Ammon's horn (tissue), 1 donor: ENCODE data around the gene LRRC27.
"Not testable (repeated sequence)": the region's sequence is repeated elsewhere in the genome, so short reads cannot be mapped to it uniquely, and the experiment has no call there.

Source experiments
- DNase-seq: peaks from one replicate; pipeline ENCODE4 v3.0.0-alpha.2; 2016; ENCODE audit warnings: low spot score

LRRC27 gene

DNA sequence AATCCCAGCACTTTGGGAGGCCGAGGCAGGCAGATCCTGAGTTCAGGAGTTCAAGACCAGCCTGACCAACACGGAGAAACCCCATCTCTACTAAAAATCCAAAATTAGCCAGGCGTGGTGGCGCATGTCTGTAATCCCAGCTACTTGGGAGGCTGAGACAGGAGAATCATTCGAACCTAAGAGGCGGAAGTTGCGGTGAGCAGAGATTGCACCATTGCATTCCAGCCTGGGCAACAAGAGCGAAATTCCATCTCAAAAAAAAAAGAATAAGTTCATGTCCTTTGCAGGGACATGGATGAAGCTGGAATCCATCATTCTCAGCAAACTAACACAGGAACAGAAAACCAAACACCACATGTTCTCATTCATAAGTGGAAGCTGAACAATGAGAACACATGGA, 17.1 kb upstream of the LRRC27 start:
- DNase-seq, result not testable (repeated sequence)

DNA sequence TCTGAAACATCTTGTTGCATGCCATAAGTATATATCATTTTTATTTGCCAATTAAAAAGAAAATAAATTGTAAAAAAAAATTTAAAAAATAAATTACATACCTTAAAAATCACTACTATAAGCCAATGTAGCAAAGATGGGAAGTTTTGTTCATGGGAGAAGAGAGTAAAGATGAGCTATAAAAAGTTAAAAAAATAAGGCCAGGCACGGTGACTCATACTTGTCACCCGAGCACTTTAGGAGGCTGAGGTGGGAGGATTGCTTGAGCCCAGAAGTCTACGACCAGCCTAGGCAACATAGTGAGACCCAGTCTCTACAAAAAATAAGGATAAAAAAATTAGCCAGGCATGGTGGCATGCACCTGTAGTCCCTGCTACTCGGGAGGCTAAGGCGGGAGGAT, 15.9 kb upstream of the LRRC27 start:
- DNase-seq, result no peak

DNA sequence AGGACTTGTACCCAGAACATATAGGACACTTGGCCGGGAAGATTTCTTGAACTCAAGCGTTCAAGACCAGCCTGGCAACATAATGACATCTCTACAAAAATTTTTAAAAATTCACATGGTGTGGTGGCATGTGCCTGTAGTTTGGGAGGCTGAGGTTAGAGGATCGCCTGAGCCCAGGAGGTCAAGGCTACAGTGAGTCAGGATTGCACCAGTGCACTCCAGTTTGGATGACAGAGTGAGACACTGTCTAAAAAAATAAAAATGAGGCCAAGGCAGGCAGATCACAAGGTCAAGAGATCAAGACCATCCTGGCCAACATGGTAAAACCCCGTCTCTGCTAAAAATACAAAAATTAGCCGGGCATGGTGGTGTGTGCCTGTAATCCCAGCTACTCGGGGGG, 14.5 kb upstream of the LRRC27 start:
- DNase-seq, result not testable (repeated sequence)

DNA sequence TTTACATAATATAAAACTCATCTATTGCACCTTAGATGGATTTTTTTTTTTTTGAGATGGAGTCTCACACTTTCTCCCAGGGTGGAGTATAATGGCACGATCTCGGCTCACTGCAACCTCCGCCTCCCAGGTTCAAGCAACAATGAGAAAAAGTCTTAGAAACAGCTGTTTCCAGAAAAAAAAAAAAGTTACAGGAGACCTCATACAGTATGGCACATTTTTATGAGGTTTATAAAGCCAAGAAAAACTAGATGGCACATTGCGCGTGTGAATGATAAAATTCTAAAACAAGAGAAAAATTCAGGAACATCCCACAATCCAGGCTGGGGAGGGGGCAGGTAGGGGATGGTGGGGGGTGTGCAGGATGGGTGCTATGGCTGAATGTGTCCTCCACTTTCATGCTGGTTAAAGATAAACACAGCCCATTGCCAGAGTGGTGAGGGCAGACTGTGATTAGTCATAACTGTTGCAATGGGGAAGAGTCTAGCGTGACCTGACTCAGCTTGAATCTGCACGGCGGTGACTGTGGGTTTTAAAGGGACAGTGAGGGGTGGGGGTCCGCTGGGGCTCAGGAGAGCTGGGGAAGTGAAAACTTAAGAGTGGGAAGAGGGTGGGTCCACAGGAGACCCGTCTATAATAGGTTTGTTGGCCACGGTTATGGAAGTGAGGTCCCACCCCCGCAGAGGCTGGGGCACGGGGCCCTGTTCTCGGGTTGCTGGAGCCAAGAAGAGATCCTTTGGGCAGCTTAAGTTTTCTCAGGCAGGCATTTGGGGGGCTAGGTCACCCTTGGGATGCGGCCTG, 11.9 kb upstream of the LRRC27 start:
- no peak for DNase-seq

DNA sequence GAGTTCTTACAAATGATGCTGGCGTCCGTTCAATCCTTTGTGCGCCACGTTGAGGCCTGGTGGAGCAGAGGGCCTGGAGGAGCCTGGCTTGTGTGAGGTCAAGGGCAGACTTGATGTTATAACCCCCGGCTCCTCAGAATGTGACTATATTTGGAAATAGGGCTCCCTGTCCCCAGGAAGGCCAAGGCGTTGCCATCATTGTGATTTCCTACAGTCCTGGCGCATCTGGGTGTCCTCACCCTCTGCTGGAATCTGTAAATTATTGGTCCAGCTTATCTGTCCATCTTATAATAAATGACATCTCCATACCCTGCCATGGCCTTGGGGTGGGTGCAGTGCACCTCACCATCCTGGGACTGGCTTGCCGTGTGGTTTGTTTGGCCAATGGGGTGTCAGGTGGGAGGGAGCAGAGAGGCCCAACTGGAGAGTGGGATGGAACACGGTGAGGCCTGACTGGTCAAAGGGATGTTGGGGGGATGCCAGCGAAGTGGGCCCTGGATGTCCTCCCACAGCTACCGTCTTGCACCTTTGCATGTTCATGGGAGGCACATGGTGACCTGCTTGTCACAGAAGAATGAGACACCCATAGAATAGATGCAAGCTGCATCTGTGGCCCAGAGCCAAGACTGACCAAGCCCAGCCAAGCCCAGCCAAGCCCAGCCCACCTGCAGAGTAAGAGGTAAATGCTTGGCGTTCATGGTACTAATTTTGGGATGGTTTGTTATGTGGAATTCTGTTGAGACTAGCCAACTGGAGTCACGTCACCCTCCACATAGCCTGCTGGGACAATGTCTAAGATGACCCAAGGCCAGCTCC, 11.1 kb upstream of the LRRC27 start:
- DNase-seq, result no peak

DNA sequence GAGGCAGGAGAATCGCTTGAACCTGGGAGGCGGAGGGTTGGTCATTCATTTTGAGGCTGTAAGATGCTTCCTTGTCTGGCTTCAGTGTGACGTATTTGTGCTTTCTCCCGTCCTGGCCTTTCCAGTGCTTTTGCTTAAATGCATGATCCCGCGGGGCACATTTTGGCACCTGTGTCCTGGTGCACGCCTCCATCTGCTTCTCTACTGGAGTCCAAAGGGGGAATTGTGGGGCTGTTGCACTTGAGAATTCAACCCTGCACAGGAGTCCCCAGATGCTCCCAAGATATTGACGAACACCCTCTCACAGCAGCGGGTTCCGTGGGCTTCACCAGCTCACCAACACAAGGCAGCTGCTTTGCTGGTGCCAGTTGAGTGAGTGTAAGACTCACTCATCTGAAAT, 10.3 kb upstream of the LRRC27 start:
- DNase-seq, result no peak

DNA sequence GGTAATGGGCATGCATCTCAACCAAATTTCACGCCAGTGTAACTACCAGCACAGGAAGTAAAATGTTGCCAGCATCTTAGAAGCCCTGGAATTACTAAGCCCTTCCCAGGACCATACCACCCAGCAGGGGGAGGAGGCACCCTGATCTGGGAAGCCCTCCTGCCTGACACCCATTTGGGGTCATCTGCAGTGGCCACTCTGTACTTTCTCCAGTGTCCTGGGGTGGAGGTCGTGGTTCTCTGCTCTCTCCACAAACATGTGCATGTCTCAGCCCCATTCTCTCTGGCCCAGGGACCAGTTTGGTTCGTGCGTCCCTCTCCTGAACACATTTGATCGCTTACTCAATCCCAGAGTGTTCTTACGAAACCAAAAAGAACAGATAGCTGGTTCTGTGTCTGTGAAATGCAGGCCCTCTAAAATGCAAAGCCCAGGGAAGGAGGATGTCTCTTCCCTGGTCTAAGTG, 9.4 kb upstream of the LRRC27 start:
- DNase-seq, result no peak

DNA sequence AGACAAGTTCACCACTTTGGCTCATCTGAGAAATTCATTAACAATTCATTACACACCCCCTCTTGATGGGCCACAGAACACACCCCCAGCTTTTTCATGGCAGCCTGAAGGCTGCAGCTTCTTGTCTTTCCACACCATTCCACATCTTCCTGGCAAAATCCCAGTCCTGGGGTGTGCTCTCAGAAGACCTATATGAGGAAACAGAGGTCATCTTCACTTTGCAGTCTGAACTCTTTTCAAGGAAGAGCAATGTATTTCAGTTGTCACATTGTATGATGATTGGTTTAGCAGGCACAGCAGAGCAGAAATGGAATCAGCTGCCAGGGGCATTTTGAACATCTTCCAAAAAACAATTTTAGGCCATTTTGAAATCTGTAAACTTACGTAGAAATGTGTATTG, 7.8 kb upstream of the LRRC27 start:
- DNase-seq, result no peak

DNA sequence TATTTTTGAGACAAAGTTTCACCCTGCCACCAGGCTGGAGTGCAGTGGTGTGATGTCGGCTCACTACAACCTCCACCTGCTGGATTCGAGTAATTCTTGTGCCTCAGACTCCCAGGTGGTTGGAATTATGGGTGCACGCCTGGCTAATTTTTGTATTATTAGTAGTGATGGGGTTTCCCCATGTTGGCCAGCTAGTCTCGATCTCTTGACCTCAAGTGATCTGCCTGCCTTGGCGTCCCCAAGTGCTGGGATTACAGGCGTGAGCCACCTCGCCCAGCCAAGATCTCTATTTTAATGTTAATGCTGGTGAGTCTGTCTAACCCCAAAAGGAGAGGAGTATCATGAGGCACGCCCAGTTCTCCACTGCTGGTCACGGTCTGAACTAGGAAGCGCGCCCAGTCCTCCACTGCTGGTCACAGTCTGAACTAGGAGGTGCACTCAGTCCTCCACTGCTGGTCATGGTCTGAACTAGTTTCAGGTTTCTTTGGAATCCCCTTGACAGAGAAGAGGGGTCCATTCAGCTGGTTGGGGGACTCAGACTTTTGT, 5.6 kb upstream of the LRRC27 start:
- DNase-seq, result no peak

DNA sequence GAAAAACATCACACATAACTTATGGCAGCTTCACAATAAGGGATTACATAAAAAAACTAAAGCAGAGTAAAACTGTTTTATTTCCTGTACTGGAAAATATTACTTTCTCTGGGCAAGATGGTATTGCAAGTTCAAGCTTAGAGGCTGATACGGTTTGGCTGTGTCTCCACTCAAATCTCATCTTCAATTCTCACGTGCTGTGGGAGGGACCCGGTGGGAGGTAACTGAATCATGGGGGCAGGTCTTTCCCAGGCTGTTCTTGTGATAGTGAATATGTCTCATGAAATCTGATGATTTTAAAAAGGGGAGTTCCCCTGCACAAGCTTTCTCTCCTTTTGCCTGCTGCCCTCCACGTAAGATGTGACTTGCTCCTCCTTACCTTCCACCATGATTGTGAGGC, 5.1 kb upstream of the LRRC27 start:
- DNase-seq, result no peak

DNA sequence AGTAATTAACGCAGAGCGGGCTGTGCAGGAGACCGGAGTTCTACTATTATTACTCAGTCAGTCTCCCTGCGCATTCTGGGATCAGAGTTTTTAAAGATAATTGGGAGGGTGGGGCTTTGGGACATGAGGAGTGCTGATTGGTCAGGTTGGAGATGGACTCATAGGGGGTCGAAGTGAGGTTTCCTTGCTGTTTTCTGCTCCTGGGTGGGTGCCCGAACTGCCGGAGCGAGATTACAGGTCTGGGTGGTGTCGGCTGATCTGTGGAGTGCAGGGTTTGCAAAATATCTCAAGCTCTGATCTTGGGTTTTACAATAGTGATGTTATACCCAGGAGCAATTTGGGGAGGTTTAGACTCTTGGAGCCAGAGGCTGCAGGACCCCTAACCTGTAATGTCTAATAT, 3.9 kb upstream of the LRRC27 start:
- no peak for DNase-seq

DNA sequence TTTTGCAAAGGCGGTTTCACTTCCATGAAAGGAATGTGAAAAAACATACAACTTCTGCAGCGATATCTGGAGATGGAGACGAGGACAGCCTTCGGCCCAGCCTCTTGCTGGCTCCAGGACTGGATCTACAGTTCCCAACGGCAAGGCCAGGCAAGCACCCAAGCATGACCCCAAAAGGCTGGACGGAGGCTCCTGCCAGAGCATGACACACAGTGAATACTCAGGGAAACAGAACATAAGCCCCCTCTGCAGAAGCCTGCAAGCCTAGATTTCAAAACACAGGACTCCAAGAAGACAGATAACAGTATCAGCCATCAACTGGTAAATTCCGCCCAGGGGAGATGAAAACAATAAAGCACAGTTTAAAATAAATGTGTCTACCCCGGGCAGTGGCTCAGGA, 3.3 kb upstream of the LRRC27 start:
- DNase-seq, result no peak

DNA sequence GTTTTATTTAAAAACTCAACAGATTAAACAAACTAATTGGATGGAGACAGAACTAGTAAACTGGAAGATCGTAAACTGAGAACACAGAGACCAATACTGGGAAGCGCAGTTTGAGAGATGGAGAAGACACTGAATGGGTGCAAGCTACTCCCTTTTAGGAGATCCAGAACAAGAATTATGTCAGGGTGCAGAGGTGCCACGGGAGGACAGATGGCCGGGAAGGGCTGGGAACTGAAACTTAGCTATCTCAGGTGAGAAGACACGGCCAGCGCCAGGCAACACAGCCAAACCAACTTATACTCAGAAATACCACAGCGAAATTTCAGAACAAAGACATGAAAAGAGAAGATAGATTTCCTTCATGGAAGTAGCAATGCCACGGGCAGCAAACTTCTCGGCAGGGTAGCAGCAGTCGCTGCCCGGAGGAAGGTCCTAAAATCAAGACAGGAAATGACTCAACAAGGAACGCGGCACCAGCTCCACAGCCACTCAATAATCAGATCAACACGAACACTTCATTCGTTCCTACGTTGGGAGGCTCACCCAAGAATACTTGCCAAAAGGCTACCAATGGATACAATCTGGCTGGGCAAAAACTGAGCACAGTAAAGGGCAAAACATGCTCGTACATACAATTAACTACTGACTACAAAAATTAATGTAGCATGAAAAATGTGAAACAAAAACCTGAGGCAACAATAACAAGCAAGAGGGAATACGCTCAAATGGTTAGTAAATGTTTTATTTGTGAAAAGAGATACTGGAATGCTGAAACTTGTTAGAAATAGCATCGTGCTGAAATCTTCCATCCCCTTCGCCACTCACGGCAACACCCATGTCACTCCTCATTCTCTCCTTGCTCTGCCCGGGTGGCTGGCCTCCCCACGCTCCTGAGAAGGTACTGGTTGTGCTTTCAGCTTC, 2.2 kb upstream of the LRRC27 start:
- DNase-seq, result no peak

DNA sequence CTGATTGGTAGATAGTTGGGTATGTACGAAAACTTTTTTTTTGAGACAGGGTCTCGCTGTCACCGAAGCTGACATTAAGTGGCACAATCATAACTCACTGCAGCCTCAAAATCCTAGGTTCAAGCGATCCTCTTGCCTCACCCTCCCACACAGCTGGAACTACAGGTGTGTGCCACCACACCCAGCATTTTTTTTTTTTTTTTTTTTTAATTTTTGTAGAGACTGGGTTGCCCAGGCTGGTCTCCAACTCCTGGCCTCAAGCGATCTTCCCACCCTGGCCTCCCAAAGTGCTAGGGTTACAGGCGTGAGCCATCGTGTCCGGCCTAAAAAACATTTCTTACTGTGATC, 1.5 kb upstream of the LRRC27 start:
- no peak for DNase-seq

DNA sequence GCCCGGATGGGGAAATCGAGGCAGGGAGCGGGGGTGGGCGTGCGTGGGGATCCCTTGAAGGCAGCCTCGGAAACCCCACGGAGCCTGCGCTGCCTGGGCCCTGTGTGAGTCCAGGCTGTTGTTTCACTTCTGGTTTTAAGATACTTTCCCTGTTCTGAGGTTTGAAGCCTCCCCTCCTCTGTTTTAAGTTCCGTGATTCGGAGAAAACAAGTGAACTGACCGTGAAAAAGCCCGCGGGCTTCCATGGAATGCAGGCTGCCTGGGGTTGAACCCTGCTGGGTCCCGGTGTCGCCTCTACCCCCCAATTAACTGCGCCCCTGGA, 401 bp downstream of the LRRC27 start:
- DNase-seq, result no peak

DNA sequence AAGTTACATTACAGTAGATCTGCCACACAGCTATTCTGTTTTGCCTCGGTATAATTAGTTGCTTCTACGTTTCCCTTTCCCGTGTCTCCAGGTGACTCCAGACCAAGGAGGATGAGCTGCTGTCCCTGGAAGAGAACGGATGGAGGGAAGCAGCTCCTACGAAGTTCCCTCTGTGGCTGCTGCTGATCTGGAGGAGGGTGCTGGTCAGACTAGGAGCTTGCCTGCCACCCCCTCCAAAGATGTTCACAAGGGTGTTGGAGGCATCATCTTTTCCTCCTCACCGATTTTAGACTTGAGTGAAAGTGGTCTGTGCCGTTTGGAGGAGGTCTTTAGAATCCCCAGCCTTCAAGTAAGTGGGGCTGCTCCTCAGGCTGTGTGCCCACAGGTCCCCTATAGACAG, 1.4 kb downstream of the LRRC27 start:
- DNase-seq, result no peak

DNA sequence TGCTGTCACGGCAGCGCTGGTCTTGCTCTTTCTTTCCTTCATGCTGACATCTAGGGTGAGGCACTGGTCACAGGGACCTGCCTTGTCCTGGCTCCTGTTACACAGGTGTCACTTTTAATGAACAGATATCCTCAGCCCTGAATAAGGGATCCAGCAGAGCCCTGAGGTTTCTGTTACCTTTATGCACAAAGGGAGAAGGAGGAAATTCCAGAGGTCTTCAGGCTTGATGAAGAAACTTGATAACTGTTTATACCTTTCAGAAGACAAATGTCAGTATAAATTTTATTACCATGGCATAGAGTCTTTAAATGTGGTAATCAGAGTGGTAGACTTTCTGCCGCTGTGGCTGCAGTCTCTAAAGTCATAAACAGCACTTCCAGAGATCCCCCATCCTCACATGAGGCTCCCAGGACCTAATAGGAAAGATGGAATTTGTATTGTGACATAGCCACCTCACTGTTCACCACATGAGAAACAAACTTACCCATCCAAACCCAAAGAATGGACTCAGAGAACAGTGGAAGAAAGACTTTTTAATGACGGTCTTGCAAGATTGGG, 2.7 kb downstream of the LRRC27 start:
- DNase-seq, result no peak

DNA sequence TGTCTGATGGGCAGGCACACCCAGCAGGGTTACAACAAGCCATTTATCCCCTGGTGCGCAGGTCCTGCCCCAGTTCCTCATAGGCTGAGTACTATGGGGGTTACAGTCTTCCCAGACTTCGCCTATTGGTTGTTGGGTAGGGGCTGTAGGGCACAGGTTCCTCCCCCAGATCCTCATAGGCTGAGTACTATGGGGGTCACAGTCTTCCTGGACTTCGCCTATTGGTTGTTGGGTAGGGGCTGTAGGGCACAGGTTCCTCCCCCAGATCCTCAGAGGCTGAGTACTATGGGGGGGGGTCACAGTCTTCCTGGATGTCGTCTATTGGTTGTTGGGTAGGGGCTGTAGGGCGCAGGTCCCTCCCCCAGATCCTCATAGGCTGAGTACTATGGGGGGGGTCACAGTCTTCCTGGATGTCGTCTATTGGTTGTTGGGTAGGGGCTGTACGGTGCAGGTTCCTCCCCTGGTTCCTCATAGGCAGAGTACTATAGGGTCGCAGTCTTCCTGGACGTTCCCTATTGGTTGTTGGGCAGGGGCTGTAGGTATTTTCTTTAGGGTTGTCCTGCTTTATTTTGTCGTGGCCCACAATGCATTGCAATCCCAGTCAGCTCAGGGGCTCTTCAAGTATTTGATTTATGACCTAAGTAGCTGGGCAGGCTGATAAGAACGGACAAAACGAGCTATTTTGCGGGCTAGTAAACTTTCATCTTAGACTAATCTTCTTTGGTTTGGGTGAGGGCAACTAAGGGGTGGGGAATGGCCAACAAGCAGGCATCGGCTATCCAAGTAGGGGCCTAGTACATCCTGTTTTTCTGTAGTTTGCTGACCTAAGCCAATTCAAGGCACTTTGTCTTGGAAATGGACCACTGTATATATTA, 3.4 kb downstream of the LRRC27 start:
- DNase-seq, result peak; percentile 77

DNA sequence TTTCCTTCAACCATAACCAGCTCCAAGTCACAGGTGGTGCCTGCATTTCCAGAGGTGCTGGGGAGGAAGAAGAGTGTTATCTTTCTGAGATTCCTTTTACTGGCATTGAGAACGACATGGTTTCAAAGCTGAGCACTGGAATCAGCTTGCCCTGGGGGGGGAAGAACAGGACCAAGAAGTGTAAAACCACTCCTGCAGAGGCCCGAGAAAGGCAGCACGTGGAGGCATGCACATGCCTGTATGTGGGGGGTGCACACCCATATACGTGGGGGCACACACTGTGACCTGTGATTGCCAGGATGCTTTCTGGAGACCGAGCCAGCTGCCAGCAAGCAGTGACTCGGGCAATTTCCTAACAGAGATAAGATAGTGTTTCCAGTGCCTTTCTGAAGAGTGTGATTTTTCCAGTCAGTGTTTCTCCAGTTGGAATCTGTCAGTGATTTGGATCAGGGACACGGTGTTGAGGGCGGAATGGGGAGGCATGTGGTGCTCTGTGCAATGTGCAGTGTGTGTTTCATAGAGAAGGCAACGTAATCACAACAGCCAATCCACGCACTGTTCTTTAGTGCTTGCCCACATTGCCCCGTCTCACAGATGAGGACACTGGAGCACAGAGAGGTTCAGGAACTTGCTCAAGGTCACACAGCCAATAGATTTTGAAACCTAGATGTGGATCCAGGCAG, 4.2 kb downstream of the LRRC27 start:
- peak; percentile 78 for DNase-seq

DNA sequence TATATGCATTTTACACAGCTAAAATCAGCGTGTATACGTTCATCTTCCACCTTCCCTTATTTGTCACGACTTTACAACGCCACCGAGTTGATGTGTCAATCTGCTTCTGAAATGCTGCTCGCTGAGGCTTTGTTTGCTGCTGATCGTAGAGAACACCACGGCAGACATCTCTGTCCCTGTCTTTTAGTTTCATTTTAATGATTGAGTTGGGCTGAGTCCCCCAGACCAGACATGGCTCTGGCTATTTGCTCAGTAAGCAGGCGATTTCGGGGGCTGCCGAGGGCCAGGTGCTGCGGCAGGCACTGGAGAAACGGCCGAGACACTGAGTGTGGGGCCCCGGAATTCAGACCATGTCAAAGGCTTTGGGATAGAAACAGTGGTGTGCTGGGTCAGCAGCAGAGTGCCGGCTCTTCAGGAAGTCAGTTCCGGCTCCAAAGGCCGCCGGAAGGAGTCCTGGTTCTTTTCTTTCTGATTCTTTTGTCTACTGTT, 5.0 kb downstream of the LRRC27 start:
- DNase-seq, result peak; percentile 36
